H1 (cell line): ENCODE results near the gene SPOCK3. TPM values are rescaled to one million over a fixed set of nuclear protein-coding genes. Genes with fewer than 3 reads are reported as not detected.

Source experiments
- CTCF ChIA-PET: fragments of 300-600 bp; sonication (Branson Sonifier 250); formaldehyde crosslinking; loops from one replicate; lab custom pipeline; 2021; ENCODE audit not compliant: partially characterized antibody; lab: Charles Lee
- POLR2A ChIA-PET: fragments of 300-600 bp; sonication (Branson Sonifier 250); formaldehyde crosslinking; loops from one replicate; lab custom pipeline; 2021; ENCODE audit warnings: inconsistent platforms; ENCODE audit not compliant: partially characterized antibody; lab: Charles Lee
- DNase-seq, 2 experiments: peaks; one replicate each; pipeline versions ENCODE4 v3.0.0 to v3.0.0-alpha.2; 2010 to 2022; ENCODE audit warnings: low spot score in 2 of 2, low read depth in 1 of 2, mixed read lengths in 1 of 2
- FAIRE-seq: peaks from 2 replicates; lab custom pipeline; 2011; peaks lifted over from hg19 to GRCh38; lab: Jason Lieb, UNC
- H2AFZ ChIP-seq: 2 replicates; pipeline ENCODE4 v1.8.1; 2012; ENCODE audit warnings: low read length, inconsistent platforms
- H2AK5ac ChIP-seq: 2 replicates; pipeline ENCODE4 v1.6.1; 2013; ENCODE audit warnings: low read depth, low read length
- H2BK120ac ChIP-seq: replicated peaks from 2 replicates; pipeline ENCODE3; 2013; ENCODE audit warnings: low read depth, low read length, inconsistent platforms
- H2BK12ac ChIP-seq: 2 replicates; pipeline ENCODE4 v1.6.1; 2013; ENCODE audit warnings: low read depth, low read length
- H2BK15ac ChIP-seq: 2 replicates; pipeline ENCODE4 v1.6.1; 2013; ENCODE audit warnings: low read length
- H2BK20ac ChIP-seq: 2 replicates; pipeline ENCODE4 v1.6.1; 2013; ENCODE audit warnings: low read length
- H2BK5ac ChIP-seq: 2 replicates; pipeline ENCODE4 v1.6.1; 2013; ENCODE audit warnings: low read depth, low read length
- H3K14ac ChIP-seq: 2 replicates; pipeline ENCODE4 v1.6.1; 2013; ENCODE audit warnings: inconsistent platforms; ENCODE audit not compliant: insufficient read length
- H3K18ac ChIP-seq: 2 replicates; pipeline ENCODE4 v1.6.1; 2013; ENCODE audit warnings: low read length; ENCODE audit errors: extremely low read depth
- H3K23ac ChIP-seq: 2 replicates; pipeline ENCODE4 v1.6.1; 2013; ENCODE audit warnings: inconsistent platforms; ENCODE audit not compliant: insufficient read length
- H3K23me2 ChIP-seq: 2 replicates; pipeline ENCODE4 v1.6.1; 2013; ENCODE audit warnings: low read depth, low read length
- H3K27ac ChIP-seq: 2 replicates; pipeline ENCODE4 v1.6.1; 2011; ENCODE audit warnings: low read depth, low read length, inconsistent platforms
- H3K27me3 ChIP-seq, 4 experiments: replicated peaks in 1 of 4; 1 replicate in 1 of 4; 2 replicates in 3 of 4; pipeline versions ENCODE4 v1.6.1 to v1.8.1; 2011 to 2013; ENCODE audit warnings: low read length in 3 of 4, mild to moderate bottlenecking in 3 of 4, inconsistent platforms in 2 of 4, mixed read lengths in 2 of 4, moderate library complexity in 1 of 4; ENCODE audit not compliant: control insufficient read depth in 3 of 4, insufficient read depth in 3 of 4; ENCODE audit errors: extremely low read depth in 1 of 4
- H3K36me3 ChIP-seq, 4 experiments: 2 replicates each; pipeline versions ENCODE4 v1.6.1 to v1.8.1; 2011 to 2013; ENCODE audit warnings: mild to moderate bottlenecking in 4 of 4, low read length in 3 of 4, moderate library complexity in 2 of 4, control low read depth in 1 of 4, inconsistent platforms in 1 of 4; ENCODE audit not compliant: insufficient read depth in 4 of 4, control insufficient read depth in 2 of 4
- H3K4ac ChIP-seq: replicated peaks from 2 replicates; pipeline ENCODE3; 2013; ENCODE audit warnings: low read length, low read depth, mixed read lengths, inconsistent platforms; ENCODE audit not compliant: insufficient read length
- H3K4me1 ChIP-seq, 4 experiments: replicated peaks in 1 of 4; 1 replicate in 1 of 4; 2 replicates in 3 of 4; pipeline versions ENCODE4 v1.6.1 to v1.8.1; 2011 to 2013; ENCODE audit warnings: low read length in 3 of 4, inconsistent platforms in 2 of 4, mixed read lengths in 1 of 4; ENCODE audit not compliant: insufficient read depth in 4 of 4, control insufficient read depth in 3 of 4
- H3K4me2 ChIP-seq, 2 experiments: 2 replicates each; pipeline versions ENCODE4 v1.6.1 to v1.8.1; 2011 to 2013; ENCODE audit warnings: low read depth in 2 of 2, low read length in 2 of 2, control low read depth in 1 of 2, inconsistent platforms in 1 of 2, mild to moderate bottlenecking in 1 of 2; ENCODE audit not compliant: insufficient read depth in 1 of 2
- H3K4me3 ChIP-seq, 4 experiments: fragments of 200-600, 300-600 bp in 1 of 4; sonication (generic), shearing (Covaris generic), sonication (Bioruptor Twin) in 1 of 4; 2 replicates each; pipeline versions ENCODE4 v1.5.1 to v1.8.1; 2011 to 2016; ENCODE audit warnings: low read length in 4 of 4, low read depth in 3 of 4, control low read depth in 2 of 4, inconsistent platforms in 2 of 4, mild to moderate bottlenecking in 2 of 4, mixed read lengths in 1 of 4, moderate library complexity in 1 of 4; ENCODE audit not compliant: insufficient read depth in 2 of 4; ENCODE audit errors: extremely low read depth in 1 of 4
- H3K56ac ChIP-seq: replicated peaks from 2 replicates; pipeline ENCODE3; 2013; ENCODE audit warnings: low read depth, mild to moderate bottlenecking, mixed read lengths, low read length, inconsistent platforms; ENCODE audit not compliant: insufficient read length
- H3K79me1 ChIP-seq: 2 replicates; pipeline ENCODE4 v1.6.1; 2013; ENCODE audit warnings: low read depth, low read length, control low read depth
- H3K79me2 ChIP-seq, 2 experiments: 2 replicates each; pipeline versions ENCODE4 v1.6.1 to v1.8.1; 2012 to 2013; ENCODE audit warnings: low read length in 2 of 2, mild to moderate bottlenecking in 2 of 2, inconsistent platforms in 1 of 2; ENCODE audit not compliant: insufficient read depth in 2 of 2, control insufficient read depth in 1 of 2
- H3K9ac ChIP-seq, 4 experiments: replicated peaks in 1 of 4; 1 replicate in 1 of 4; 2 replicates in 3 of 4; pipeline versions ENCODE4 v1.6.1 to v1.8.1; 2011 to 2013; ENCODE audit warnings: low read depth in 3 of 4, low read length in 3 of 4, control low read depth in 2 of 4, mild to moderate bottlenecking in 2 of 4, moderate library complexity in 2 of 4, inconsistent platforms in 1 of 4; ENCODE audit errors: extremely low read depth in 1 of 4
- H3K9me3 ChIP-seq, 2 experiments: 2 replicates each; pipeline versions ENCODE4 v1.6.1 to v1.8.1; 2012 to 2013; ENCODE audit warnings: mild to moderate bottlenecking in 2 of 2, moderate library complexity in 2 of 2, control low read depth in 1 of 2, inconsistent platforms in 1 of 2, low read depth in 1 of 2, low read length in 1 of 2, mixed read lengths in 1 of 2; ENCODE audit not compliant: insufficient read depth in 2 of 2
- H4K20me1 ChIP-seq, 2 experiments: replicated peaks in 1 of 2; 2 replicates each; pipeline versions ENCODE3 to v1.8.1; 2011 to 2013; ENCODE audit warnings: inconsistent platforms in 2 of 2, low read length in 2 of 2, mild to moderate bottlenecking in 1 of 2; ENCODE audit not compliant: insufficient read depth in 2 of 2, control insufficient read depth in 1 of 2
- H4K5ac ChIP-seq: 2 replicates; pipeline ENCODE4 v1.6.1; 2013; ENCODE audit warnings: low read length, low read depth, mixed read lengths, inconsistent platforms; ENCODE audit not compliant: insufficient read length
- H4K8ac ChIP-seq: 2 replicates; pipeline ENCODE4 v1.8.0; 2013; ENCODE audit warnings: mild to moderate bottlenecking, moderate library complexity, low read length, inconsistent platforms; ENCODE audit not compliant: insufficient read depth; ENCODE audit errors: extremely low read depth
- H4K91ac ChIP-seq: replicated peaks from 2 replicates; pipeline ENCODE3; 2013; ENCODE audit warnings: low read length, mixed read lengths, inconsistent platforms; ENCODE audit not compliant: insufficient read length
- CEBPB ChIP-seq: IDR thresholded peaks from 2 replicates; pipeline ENCODE4 v1.6.1; 2012; ENCODE audit warnings: low read depth, low read length
- EGR1 ChIP-seq: IDR thresholded peaks from 2 replicates; pipeline ENCODE4 v1.6.1; 2011; ENCODE audit warnings: low read depth, low read length, borderline replicate concordance
- HDAC6 ChIP-seq: IDR thresholded peaks from one replicate; pipeline ENCODE4 v1.7.1; 2012; ENCODE audit warnings: low read depth, mild to moderate bottlenecking, inconsistent platforms, low read length, moderate library complexity
- KDM5A ChIP-seq: fragments of 200-600 bp; IDR thresholded peaks from 2 replicates; pipeline ENCODE4 v1.7.1; 2012; ENCODE audit warnings: mild to moderate bottlenecking, low read length, inconsistent platforms, mixed read lengths
- NRF1 ChIP-seq: IDR thresholded peaks from 2 replicates; pipeline ENCODE4 v1.6.1; 2011; ENCODE audit warnings: mild to moderate bottlenecking, low read depth, low read length, improper control_type of control experiment
- POLR2A ChIP-seq, 2 experiments: IDR thresholded peaks; 1 replicate in 1 of 2; 2 replicates in 1 of 2; pipeline ENCODE4 v1.6.1; 2011; ENCODE audit warnings: low read depth in 2 of 2, low read length in 2 of 2, mild to moderate bottlenecking in 2 of 2; ENCODE audit errors: control extremely low read depth in 1 of 2
- TAF1 ChIP-seq: IDR thresholded peaks from 2 replicates; pipeline ENCODE4 v1.6.1; 2011; ENCODE audit warnings: mild to moderate bottlenecking, low read depth, low read length
- TEAD4 ChIP-seq: IDR thresholded peaks from 2 replicates; pipeline ENCODE4 v1.6.1; 2012; ENCODE audit warnings: low read depth, low read length, inconsistent platforms, mixed read lengths
- WGBS, 2 experiments: shearing (Covaris generic) in 1 of 2; methylation state at CpG; one replicate each; pipeline versions ENCODE4 v1.1.6 to v1.1.7; 2013 to 2015; ENCODE audit warnings: low lambda C conversion rate in 2 of 2, mixed read lengths in 2 of 2, inconsistent platforms in 1 of 2, low coverage in 1 of 2, missing lambda C conversion rate in 1 of 2; ENCODE audit not compliant: insufficient replicate concordance in 2 of 2, insufficient coverage in 1 of 2, insufficient read length in 1 of 2; ENCODE audit errors: extremely low coverage in 1 of 2, missing lambda C conversion rate in 1 of 2; 5-methylcytosine and 5-hydroxymethylcytosine counted together
- polyA plus RNA-seq, 7 experiments: library from polyadenylated mRNA; depleted of rRNA in 3 of 7; stranded (reverse) in 5 of 7; unstranded in 2 of 7; fragments of >200 nt in 5 of 7; fragments of 200-250 nt in 2 of 7; gene quantifications; 1 replicate in 5 of 7; 2 replicates in 1 of 7; 4 replicates in 1 of 7; pipeline versions ENCODE4 v1.2.1 to v1.2.3, GENCODE V29; 2011 to 2013; ENCODE audit warnings: missing spikeins in 2 of 7, mixed read lengths in 2 of 7
- total RNA-seq: library from RNA; stranded (reverse); fragmentation: NEBNext Ultra II Directional; extraction: Animal tissue kit (Norgen Biotek cat#: 25700); gene quantifications from 2 replicates; pipeline ENCODE4 v1.2.1, GENCODE V29; 2021

SPOCK3 gene
- total and polyA plus RNA-seq, 2 of the 8 experiments (the other 6 are each of a cell fraction or from before 2014, with no cell fraction given): 0.14 to 0.60 TPM

GRCh38 chr4:167143018-167143417 is 91.3 kb downstream of the SPOCK3 start:
- H3K27ac ChIP-seq: no peak overlapping the region
- no peak overlapping the region for H3K14ac ChIP-seq
- POLR2A ChIA-PET: no interaction called here
- H3K4me2 ChIP-seq: no peak overlapping the region
- H2BK5ac ChIP-seq: no peak overlapping the region
- no peaks in the 10 kb centered on the region for H3K4me1 ChIP-seq
- no peak overlapping the region for H2BK120ac ChIP-seq
- no peaks in the 10 kb centered on the region for H3K23me2 ChIP-seq
- FAIRE-seq: no peak
- DNase-seq: no peak
- H3K79me2 ChIP-seq: no peaks in the 10 kb centered on the region
- no peak overlapping the region for H2BK12ac ChIP-seq
- H3K79me1 ChIP-seq: no peaks in the 10 kb centered on the region
- no peak overlapping the region for H2BK15ac ChIP-seq
- TF ChIP-seq HDAC6: no peak
- TF ChIP-seq NRF1: no peak
- no peak for TF ChIP-seq TAF1
- TF ChIP-seq CEBPB: no peak
- TF ChIP-seq KDM5A: no peak
- TF ChIP-seq TEAD4: no peak
- no peak for TF ChIP-seq EGR1
- TF ChIP-seq POLR2A (IDR thresholded peaks at IDR 0.05; ENCODE audit: control extremely low read depth in 1 of 2, low read depth in 2 of 2, low read length in 2 of 2): no peak
- TF ChIP-seq, all 59 proteins: peak for 0
- Histone ChIP-seq H3K27me3 (no peaks in the 10 kb centered on the region), H2BK20ac (no peak overlapping the region), H3K4me3 (no peak overlapping the region), H4K5ac (no peak overlapping the region), H3K23ac (no peak overlapping the region), H3K56ac (no peak overlapping the region), H4K91ac (no peak overlapping the region), H3K9me3 (no peaks in the 10 kb centered on the region), H2AK5ac (no peak overlapping the region), H4K8ac (no peak overlapping the region), H4K20me1 (no peaks in the 10 kb centered on the region), H2AFZ (no peak overlapping the region), H3K18ac (no peak overlapping the region), H3K4ac (no peak overlapping the region), H3K9ac (no peak overlapping the region), H3K36me3 (no peaks in the 10 kb centered on the region)
- 100% methylated on average over 2 of the region's 2 CpGs; no CpG with 5 or more reads in 1 of the 2 experiments for WGBS, 2 experiments
- CTCF ChIA-PET: interaction anchor here (0.8 kb wide), 1 partner anchor 14 kb away, joined by 4 read pairs; no protein-coding TSS in a partner anchor
